HG03066 (cell line): ENCODE results near the gene NREP.
"Not testable (repeated sequence)": the region's sequence is repeated elsewhere in the genome, so short reads cannot be mapped to it uniquely, and the experiment has no call there.

Source experiments
- ATAC-seq: cut with Tn5 transposase; IDR thresholded peaks from one replicate; pipeline ENCODE4 v1.9.1; 2021; ENCODE audit warnings: low read depth; ENCODE audit not compliant: unreplicated experiment

NREP gene

DNA sequence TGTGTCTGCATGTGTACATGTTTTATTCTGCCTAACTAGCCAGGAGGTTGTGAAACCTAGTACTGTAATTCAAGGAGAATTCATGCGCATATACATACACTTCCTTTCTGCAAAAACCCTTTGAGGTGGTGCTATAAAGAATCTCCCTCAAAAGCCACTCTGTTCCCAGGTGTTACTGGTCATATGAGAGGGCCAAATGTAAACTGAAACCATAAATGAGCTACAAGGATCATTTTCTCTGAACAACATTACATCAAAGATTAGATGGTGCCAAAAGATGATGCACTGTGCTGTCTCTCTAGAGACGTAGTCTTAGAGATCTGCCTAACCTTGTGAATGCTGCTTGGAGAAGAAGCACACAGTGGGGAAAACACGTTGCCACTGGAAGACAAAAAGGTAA lies 15.7 kb downstream of the NREP start:
- no peak for ATAC-seq

DNA sequence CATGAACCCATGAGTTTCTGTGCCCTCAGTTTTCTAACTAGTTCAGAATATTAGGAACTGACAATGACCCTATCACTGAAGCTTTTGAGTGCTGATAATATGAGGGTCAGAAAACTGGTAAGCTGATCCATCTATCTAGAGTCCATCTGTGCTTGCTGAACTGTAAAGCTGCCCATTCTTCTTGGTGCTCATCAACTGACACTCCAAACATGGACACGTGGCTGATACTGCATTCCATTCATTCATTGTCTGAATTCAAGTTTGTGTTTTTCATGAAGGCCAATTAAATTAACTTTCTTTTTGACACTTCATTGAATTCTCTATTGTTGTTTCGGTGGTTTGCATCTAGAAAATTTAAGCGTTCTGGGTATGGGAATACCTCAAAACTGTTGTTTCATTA lies 17.6 kb downstream of the NREP start:
- ATAC-seq, result no peak

DNA sequence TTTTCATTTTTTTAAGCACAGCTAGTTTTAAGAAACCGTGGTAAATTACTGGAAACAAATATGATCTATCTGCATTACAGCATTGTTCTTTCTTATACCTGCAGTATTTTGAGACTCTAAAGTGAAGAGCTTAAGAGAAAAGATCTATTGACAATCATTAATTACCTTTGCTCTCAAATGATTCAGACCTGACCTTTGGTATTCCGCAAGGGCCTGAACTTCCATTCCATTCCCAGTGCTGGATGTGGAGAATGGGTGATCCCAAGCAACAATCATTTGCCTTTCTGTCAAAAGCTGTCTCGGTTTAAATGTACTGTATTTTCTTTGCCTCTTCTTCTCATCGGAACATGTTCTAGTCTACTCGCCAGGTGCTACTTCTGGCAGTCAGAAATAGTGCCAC lies 18.9 kb downstream of the NREP start:
- no peak for ATAC-seq

- no peak for ATAC-seq
Measured at GRCh38 chr5:111737716-111738115, 19.3 kb downstream of the NREP start.

DNA sequence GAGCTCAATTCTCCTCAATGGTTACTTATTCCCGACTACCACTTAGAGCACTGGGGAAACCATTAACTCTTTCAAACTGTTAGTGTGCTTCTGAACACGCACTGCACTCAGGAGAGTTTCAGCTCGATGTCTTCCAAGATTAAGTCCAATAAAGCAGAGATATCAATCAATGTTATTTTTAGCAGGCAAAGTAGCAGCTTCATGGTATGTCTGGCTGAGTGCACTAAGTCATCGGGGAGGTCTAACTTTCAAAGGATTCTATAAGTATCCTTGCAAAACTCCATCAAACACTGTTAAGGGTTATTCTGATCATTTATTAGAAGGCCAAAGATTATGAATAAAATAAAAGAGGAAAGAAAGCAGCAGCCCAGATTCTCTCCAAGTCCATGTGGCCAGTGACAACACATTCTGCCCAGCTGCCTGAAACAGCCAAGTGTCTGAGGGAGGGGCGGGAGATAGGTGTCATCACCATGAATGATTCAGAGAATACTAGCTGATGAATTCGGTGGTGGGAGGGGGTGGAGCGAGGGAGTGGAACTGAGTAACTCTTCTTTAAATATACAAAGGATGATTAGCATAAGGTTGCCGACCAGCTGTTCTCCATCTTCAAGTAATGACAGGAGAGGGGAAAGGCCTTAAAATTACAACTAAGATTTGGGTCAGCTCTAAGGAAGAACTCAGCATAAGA lies 21.3 kb downstream of the NREP start:
- no peak for ATAC-seq

- ATAC-seq, result no peak
Measured at GRCh38 chr5:111734597-111734996, 22.4 kb downstream of the NREP start.

- no peak for ATAC-seq
Measured at GRCh38 chr5:111734013-111734412, 23.0 kb downstream of the NREP start.

DNA sequence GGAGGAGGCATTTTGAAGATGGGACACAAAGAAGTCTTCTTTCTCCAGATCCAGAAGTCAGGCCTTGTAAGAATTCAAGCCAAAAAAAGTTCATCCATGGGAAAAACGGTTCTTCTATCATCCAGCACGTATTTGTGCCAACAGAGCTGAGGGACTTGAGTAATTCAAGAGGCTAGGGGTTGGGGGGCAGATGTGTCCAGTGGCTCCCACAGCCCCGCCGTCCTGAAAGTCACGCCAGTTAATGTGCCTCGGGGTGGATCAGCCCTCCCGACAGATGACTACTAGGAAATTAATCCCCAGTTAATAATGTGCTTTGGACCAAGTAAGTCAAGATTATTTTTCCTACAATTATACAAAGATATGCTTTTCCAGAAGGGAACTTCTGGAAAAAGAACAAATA lies 23.4 kb downstream of the NREP start:
- ATAC-seq, result no peak

- no peak for ATAC-seq
Measured at GRCh38 chr5:111731638-111732037, 25.4 kb downstream of the NREP start.

DNA sequence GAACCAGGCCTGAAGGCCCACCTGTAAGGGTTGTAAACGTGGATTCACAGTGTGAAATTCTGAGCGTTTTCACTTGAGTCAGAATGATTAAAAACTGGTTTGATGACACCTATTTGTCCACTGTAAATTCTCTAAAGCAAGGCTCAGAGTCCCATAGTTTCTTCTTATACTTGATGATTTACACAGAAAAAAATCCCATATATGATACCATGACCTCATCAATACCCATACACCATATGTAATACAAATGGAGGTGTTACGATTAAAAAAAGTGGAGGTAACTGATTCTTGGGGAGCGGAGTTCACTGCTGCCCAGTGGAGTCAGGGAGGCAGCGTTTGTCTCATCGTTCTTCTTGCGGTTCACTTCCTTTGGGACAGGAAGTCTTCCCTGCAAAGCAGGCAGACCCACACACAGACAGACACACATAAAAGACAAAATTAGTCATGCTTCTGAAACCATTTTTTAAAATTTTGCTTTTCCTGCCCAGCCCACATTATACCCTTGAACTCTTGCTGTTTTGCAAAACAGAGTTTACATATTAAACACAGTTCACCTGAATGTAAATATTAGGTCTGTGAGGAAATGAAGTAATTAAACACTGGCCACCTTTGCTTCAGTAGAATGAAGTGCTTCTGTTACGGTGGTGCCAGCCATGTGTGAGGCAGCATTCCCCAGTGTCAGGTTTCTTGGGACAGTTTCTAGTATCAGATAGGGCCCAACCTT lies 26.2 kb downstream of the NREP start:
- ATAC-seq, result no peak

- ATAC-seq, result no peak
Measured at GRCh38 chr5:111728941-111729340, 28.1 kb downstream of the NREP start.

GRCh38 chr5:111726986-111727385 lies 30.0 kb downstream of the NREP start:
- no peak for ATAC-seq

- ATAC-seq, result no peak
Measured at GRCh38 chr5:111722140-111722539, 34.9 kb downstream of the NREP start.

GRCh38 chr5:111720333-111720890 lies 36.6 kb downstream of the NREP start:
- no peak for ATAC-seq

- no peak for ATAC-seq
Measured at GRCh38 chr5:111719773-111720172, 37.2 kb downstream of the NREP start.

DNA sequence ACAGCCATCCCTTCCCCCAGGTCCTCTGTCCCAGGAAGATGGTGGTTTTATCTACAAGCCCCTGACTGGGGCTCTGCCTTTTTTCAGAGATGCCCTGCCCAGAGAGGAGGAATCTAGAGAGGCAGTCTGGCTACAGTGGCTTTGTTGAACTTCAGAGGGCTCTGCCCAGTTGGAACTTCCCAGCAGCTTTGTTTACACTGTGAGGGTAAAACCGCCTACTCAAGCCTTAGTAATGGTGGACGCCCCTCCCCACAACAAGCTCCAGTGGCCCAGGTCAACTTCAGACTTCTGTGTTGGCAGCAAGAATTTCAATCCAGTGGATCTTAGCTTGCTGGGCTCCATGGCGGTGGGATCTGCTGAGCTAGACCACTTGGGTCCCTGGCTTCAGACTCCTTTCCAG lies 40.2 kb downstream of the NREP start:
- ATAC-seq, result not testable (repeated sequence)

DNA sequence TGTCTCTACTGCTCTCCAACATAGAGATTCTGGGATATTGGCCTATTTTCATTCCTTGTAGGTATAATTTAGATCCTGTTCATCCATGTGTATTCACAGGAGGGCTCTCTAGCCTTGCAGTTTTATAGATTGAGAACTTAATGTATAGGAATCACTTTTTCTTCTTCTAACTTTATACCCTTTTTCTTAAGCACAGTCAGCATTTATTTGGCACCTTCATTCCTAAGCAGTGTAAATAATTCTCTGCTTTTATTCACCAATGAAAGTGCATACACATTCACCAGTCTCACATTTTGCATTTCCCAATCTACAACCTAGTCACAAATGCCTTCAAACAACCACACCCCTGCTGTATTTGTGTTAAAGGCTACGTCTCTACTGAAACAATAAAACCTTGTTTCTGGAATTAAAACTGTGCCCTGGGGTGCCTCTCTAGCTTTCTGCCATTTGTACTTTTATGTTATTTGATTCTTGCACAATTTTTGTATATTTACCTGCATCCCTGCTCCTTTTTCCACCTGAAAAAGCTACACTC lies 49.3 kb downstream of the NREP start:
- no peak for ATAC-seq

DNA sequence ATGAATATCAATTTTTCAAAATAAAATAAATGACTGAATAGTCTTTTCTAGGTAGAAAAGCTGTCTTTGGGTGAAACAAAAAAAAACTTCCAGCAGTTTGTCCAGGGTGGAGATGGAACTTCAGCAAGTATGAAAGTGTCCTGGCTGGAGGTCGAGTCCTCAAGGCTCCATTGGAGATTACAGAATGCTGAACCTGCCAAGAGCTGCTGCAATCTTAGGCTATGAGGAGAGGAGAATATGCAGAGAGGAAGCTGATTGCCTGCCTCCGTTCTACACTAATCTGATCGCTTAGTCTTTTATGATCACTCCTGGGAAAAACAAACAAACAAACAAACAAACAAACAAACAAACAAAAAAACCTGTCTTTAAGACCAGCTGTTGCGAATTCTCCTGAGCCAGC lies 50.6 kb downstream of the NREP start:
- ATAC-seq, result no peak

DNA sequence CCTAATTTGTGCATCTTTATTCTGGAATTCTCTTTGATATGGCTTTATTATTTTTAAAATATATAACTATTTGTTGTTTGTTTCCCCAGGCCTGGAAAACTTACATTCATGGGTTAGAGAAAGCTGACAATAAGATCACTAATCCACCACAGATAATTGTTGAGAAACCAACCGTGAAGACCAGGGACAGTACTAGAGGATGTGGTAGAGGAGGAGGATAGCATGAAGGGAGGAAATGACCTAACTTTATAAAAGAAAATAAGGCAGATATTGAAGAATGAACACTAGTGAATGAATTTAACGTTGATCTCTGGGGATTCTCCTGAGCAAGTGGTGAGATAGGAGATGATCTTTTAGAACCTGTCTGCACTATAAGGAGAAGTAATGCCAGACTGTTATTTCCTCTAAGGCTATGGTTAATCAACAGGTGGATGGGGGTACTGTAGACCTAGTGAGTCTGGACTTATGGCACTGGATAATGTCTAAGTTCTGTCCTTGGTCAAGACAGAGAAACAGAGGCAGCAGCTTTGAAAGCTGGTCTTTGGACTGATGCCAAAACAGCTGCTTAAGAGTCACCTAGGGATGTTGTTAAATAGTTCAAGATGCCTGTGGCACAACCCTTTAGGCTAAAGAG lies 52.4 kb downstream of the NREP start:
- ATAC-seq, result no peak

DNA sequence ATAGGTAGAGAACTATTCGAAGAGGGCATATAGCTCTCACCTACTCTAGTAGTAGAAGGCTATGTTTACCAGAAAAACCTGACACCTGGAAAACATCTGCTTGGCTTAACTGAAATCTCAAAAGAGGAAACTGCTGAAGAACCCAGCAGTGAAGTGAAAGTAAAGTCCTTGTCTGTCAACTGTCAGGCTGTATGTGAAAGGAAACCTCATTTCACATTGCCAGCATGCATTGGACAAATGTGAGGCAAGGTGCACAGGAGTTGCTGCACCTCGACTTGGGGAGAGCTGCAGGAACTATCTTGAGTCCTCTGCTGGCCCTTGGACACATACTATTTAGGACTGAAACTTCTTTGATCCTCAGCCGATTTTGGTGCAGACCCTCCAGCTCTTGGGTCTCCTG lies 53.3 kb downstream of the NREP start:
- ATAC-seq, result peak; percentile 97

- ATAC-seq, result no peak
Measured at GRCh38 chr5:111699976-111700375, 57.0 kb downstream of the NREP start.
